ENCODE data around the gene PTGDR2.

- TF ChIP-seq POLR2A (IDR thresholded peaks at IDR 0.05; ENCODE audit: low read depth, low read length) (no peak), POLR2AphosphoS5 (IDR thresholded peaks at IDR 0.05; ENCODE audit: low read depth, low read length) (no peak), TAF1 (IDR thresholded peaks at IDR 0.05; ENCODE audit: borderline replicate concordance, low read depth, low read length) (no peak)
Observed at GRCh38 chr11:60868682-60869450, 13.1 kb upstream of the PTGDR2 start.
